Measurements from ENCODE around the gene HMGN3. TPM values are rescaled to one million over a fixed set of nuclear protein-coding genes. Genes with fewer than 3 reads are reported as not detected.

HMGN3 gene
- total and polyA plus RNA-seq, 2 donors (not counting 3 experiments of a cell fraction or from before 2014, with no cell fraction given), result 40.1 to 75.1 TPM

DNA sequence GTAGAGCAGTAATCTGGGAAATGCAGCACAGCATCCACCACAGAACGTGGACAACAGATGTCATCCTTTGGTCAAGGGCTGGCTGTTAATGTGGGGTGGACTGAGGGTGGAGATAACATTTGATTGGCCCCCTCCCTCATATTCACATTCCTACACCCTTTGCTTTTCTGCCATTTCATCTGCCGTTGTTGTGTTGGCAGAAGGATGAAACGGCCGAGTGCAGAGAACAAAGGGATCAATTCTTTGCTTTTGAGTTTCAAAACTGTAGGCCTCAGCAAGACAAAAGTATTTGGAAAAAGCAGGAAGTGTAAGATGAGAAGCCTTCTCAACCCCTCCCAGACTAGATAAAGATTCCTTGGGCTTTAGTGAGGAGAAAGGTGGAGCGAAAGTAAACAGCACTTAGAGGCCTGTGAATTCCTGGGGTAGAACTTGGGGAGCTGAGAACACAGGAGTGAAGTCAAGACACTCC, 82.2 kb downstream of the HMGN3 start:
- Histone ChIP-seq H2AFZ (ENCODE audit: low read depth, low read length) (no peak overlapping the region), H3K9me3 (replicated peaks; ENCODE audit: control insufficient read depth, insufficient read depth, low read length) (no peaks in the 10 kb centered on the region), H3K4me3 (replicated peaks in 1 of 3; ENCODE audit: insufficient read depth in 1 of 3, low read depth in 1 of 3, low read length in 3 of 3) (no peak overlapping the region), H3K9ac (replicated peaks; ENCODE audit: extremely low read depth, insufficient read depth, low read length) (no peak overlapping the region), H3K36me3 (ENCODE audit: control insufficient read depth in 2 of 2, extremely low read depth in 1 of 2, insufficient read depth in 2 of 2, low read length in 2 of 2) (no peaks in the 10 kb centered on the region), H3K9me1 (replicated peaks; ENCODE audit: control insufficient read depth, extremely low read depth, insufficient read depth, low read length) (no peaks in the 10 kb centered on the region), H3K79me2 (ENCODE audit: control insufficient read depth, insufficient read depth, low read length) (no peaks in the 10 kb centered on the region), H4K20me1 (replicated peaks; ENCODE audit: control insufficient read depth, extremely low read depth, insufficient read depth, low read length) (no peaks in the 10 kb centered on the region), H3K27me3 (ENCODE audit: control insufficient read depth in 2 of 2, insufficient read depth in 2 of 2, low read length in 2 of 2) (no peaks in the 10 kb centered on the region), H3K4me1 (ENCODE audit: control insufficient read depth, extremely low read depth, insufficient read depth, low read length) (no peaks in the 10 kb centered on the region), H3K4me2 (ENCODE audit: insufficient read depth, low read length) (no peak overlapping the region), H3K27ac (ENCODE audit: insufficient read depth, low read depth, low read length) (no peak overlapping the region)
- FAIRE-seq (no peak), DNase-seq (ENCODE audit: low read depth, low spot score) (no peak)
- intact Hi-C loops (cut with micrococcal nuclease), result no loop called here
- ChIA-PET CTCF (no interaction called here), POLR2A (no interaction called here)
- dilution Hi-C loops (cut with MboI; ENCODE audit: extremely low pct_ligation_motif_present, low sequenced_read_pairs), result no loop called here
- TF ChIP-seq JUN (IDR thresholded peaks at IDR 0.05; ENCODE audit: borderline replicate concordance, insufficient read depth, insufficient read length, low read depth) (no peak), MYC (IDR thresholded peaks at IDR 0.05; ENCODE audit: low read depth, low read length) (no peak), POLR2A (IDR thresholded peaks at IDR 0.05; ENCODE audit: low read depth, low read length) (no peak), EZH2 (IDR thresholded peaks at IDR 0.05; ENCODE audit: borderline replicate concordance, low read depth, low read length, severe bottlenecking) (no peak), FOS (IDR thresholded peaks at IDR 0.05; ENCODE audit: borderline replicate concordance, insufficient read depth, low read length) (no peak), CTCF (IDR thresholded peaks at IDR 0.05; ENCODE audit: extremely low read depth in 1 of 2, insufficient read depth in 1 of 2, low read depth in 1 of 2, low read length in 2 of 2) (no peak), GATA2 (IDR thresholded peaks at IDR 0.05; ENCODE audit: insufficient read depth, insufficient read length, low read depth, low read length) (no peak), POLR2AphosphoS5 (IDR thresholded peaks at IDR 0.05; ENCODE audit: insufficient read depth, low read depth, low read length) (no peak)
- TF ChIP-seq, protein P1, sequence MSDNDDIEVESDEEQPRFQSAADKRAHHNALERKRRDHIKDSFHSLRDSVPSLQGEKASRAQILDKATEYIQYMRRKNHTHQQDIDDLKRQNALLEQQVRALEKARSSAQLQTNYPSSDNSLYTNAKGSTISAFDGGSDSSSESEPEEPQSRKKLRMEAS (IDR thresholded peaks at IDR 0.05; ENCODE audit: insufficient read depth, insufficient read length), result no peak
- no TSS peak for BruUV-seq (replicated peaks)

Other genes with a start within 250 kb of the HMGN3 start
- gene PHIP, start 156.4 kb downstream of the HMGN3 start, total RNA-seq, result 26.0 and 28.4 TPM in 2 replicates
- gene PHIP, start 156.4 kb downstream of the HMGN3 start, polyA plus RNA-seq, result 2.5 and 3.5 TPM in 2 replicates